Activated T-helper 1 cell treated with anti-CD3 and anti-CD28 coated beads, Interleukin-2, amount 50 U/mL, for 16 hours (primary cell): ENCODE results near the gene SLC8A1.
"Not testable (repeated sequence)": the region's sequence is repeated elsewhere in the genome, so short reads cannot be mapped to it uniquely, and the experiment has no call there.

Experiments
- DNase-seq, 2 donors: peaks; one replicate each; pipeline ENCODE4 v3.0.0-alpha.2; 2020; ENCODE audit warnings: low read depth in 1 of 2, low spot score in 1 of 2

Gene SLC8A1

DNA sequence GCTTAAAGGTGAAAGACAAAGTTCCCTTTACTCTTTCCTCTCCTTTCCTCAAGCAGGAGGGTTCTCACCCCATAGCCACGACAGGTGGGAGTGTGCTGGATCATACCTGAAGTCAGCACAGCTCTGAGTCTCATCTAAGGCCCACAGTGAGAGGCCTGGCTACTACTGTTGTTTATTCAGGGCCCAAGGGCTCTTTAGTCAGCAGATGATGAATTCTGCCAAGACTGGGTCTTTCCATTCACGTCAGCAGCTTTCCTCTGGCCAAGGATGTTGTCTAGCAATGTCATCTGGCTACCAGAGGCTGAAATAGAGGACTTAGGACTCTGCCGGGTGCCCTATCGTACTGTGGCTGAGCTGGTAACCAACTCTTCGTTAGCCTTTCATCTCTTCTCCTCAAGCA is 364.5 kb downstream of the SLC8A1 start:
- DNase-seq = no peak

DNA sequence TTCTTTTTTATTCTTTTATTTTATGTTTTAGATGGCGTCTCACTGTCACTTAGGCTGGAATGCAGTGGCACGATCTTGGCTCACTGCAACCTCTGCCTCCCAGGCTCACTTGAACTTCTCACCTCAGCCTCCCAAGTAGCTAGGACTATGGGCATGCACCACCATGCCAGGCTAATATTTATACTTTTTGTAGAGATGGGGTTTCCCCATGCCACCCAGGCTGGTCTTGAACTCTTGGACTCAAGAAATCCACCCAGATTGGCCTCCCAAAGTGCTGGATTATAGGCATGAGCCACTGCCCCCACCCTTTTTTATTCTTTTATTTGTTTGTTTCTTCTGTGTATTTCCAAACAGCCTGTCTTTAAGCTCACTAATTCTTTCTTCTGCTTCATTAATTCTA is 366.1 kb downstream of the SLC8A1 start:
- no peak for DNase-seq

GRCh38 chr2:40073336-40073735 is 378.6 kb downstream of the SLC8A1 start:
- DNase-seq = not testable (repeated sequence)

DNA sequence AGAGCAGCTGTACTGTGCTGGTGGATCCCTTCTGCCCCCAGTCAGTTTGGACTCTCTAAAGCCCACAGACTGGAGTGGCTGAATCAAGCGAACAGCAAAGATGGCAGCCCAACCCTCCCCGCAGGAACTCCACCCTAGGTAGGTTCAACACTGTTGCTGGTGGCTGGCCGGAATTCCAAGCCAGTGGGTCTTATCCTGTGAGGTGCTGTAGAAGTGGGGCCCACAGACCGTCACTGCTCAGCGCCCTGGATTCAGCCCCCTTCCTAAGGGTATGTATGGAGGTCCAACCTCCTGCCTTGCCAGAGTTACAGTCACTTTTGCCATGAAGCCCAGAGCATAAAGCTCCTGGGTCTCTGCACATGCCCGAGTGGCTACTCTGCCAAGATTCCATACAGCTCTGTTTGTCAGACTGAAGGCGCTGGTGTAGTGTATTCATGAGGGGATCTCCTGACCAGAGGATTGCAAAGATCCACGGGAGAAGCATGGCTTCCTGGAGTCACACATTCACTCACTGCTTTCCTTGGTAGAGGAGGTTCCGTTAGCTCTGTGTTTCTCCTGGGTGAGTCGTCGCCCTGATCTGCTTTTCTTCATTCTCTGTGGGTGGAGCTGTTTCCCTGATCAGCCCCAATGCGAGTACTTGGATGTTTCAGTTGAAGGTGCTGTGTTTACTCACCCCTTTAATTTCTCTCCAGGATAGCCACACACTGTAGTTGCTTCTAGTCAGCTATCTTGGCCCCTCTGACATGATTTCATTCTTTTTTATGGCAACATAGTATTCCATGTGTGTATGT is 379.3 kb downstream of the SLC8A1 start:
- no peak for DNase-seq

DNA sequence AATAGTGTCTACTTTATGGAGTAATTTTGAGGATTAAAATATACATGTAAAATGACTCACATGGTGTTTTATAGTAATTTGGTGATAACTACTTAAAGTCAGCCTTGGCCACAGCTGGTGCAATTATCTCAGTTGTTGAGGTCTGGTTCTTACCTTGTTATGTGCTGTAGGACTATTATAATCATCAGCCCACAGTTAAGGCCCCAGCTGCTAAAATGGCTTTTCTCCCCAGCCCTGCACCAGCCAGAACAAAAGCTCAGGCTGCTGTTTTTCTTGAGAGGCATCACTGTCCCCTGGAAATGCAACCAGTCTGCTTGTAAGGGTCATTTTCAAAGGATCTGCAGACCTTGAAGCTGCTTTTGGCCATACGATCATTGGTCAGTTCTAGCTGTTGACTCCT is 389.5 kb downstream of the SLC8A1 start:
- DNase-seq = no peak

DNA sequence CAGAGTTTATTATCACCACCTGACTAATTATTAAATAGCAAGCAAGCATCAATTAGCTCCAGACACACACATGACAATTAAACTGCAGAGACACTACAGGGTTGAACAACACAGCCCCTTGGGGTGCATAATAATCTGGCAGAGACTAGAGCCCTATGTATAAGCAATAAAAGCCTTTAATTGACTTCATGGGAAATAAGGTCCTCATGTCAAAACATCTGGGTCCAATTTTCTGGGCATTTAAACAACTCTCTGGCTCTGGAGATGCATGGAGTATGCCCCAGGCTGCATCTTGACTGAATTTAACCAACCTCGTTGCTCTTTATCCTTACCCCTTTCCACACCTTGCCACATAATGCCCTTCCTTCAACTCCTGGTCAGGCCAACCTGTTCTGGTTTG is 402.1 kb downstream of the SLC8A1 start:
- no peak for DNase-seq

GRCh38 chr2:40048506-40048905 is 403.4 kb downstream of the SLC8A1 start:
- DNase-seq = no peak

- no peak for DNase-seq
Measured at GRCh38 chr2:40047406-40047805, 404.5 kb downstream of the SLC8A1 start.
